SK-N-SH (cell line): Measurements from ENCODE around the gene PPARGC1A. TPM values are rescaled to one million over a fixed set of nuclear protein-coding genes. Genes with fewer than 3 reads are reported as not detected.

ENCODE experiments used
- CTCF ChIA-PET: fragments of 300-600, 350-600 bp; formaldehyde crosslinking; extraction: SDS; loops from one replicate; lab custom pipeline; 2021; lab: Yijun Ruan, JAX
- POLR2A ChIA-PET: fragments of 350-600 bp; sonication (Branson Sonifier 250); formaldehyde crosslinking; extraction: SDS; loops from one replicate; lab custom pipeline; 2020; ENCODE audit warnings: antibody characterized with exemption, inconsistent platforms; lab: Yijun Ruan, JAX
- DNase-seq: peaks from one replicate; pipeline ENCODE4 v3.0.0; 2012
- H2AFZ ChIP-seq: fragments of 200-600 bp; sonication (generic); 2 replicates; pipeline ENCODE4 v1.8.1; 2016; ENCODE audit warnings: antibody characterized with exemption, mild to moderate bottlenecking, low read depth
- H3F3A ChIP-seq: fragments of 200-600 bp; sonication (generic); replicated peaks from 2 replicates; pipeline ENCODE3; 2016; ENCODE audit warnings: antibody characterized with exemption, mild to moderate bottlenecking; ENCODE audit not compliant: insufficient read depth
- H3K27ac ChIP-seq, 2 experiments: fragments of 200-500 bp in 1 of 2; fragments of 200-600 bp in 1 of 2; sonication (Bioruptor generic) in 1 of 2; sonication (generic), shearing (Covaris generic) in 1 of 2; 2 replicates each; pipeline versions ENCODE4 v1.5.1 to v1.6.1; 2014 to 2016; ENCODE audit warnings: low read depth in 2 of 2, inconsistent platforms in 1 of 2, low read length in 1 of 2, mild to moderate bottlenecking in 1 of 2, mixed read lengths in 1 of 2
- H3K27me3 ChIP-seq: fragments of 200-600 bp; sonication (generic), shearing (Covaris generic); 2 replicates; pipeline ENCODE4 v1.6.1; 2016; ENCODE audit warnings: mixed run types; ENCODE audit not compliant: insufficient read depth
- H3K36me3 ChIP-seq, 2 experiments: fragments of 200-500 bp in 1 of 2; fragments of 200-600 bp in 1 of 2; sonication (Bioruptor generic) in 1 of 2; sonication (generic) in 1 of 2; replicated peaks in 1 of 2; 2 replicates each; pipeline versions ENCODE3 to v1.5.1; 2014 to 2016; ENCODE audit warnings: low read length in 1 of 2, mild to moderate bottlenecking in 1 of 2; ENCODE audit not compliant: insufficient read depth in 2 of 2, control insufficient read depth in 1 of 2
- H3K4me1 ChIP-seq, 2 experiments: fragments of 200-500 bp in 1 of 2; fragments of 200-600 bp in 1 of 2; sonication (Bioruptor generic) in 1 of 2; sonication (generic), shearing (Covaris generic) in 1 of 2; 2 replicates each; pipeline versions ENCODE4 v1.5.1 to v1.6.1; 2014 to 2016; ENCODE audit warnings: low read depth in 1 of 2, low read length in 1 of 2, mixed run types in 1 of 2; ENCODE audit not compliant: insufficient read depth in 2 of 2, control insufficient read depth in 1 of 2
- H3K4me2 ChIP-seq: fragments of 200-600 bp; sonication (generic), shearing (Covaris generic); 2 replicates; pipeline ENCODE4 v1.6.1; 2017; ENCODE audit warnings: mixed run types
- H3K4me3 ChIP-seq, 2 experiments: fragments of 200-500 bp in 1 of 2; fragments of 200-600 bp in 1 of 2; sonication (Bioruptor generic) in 1 of 2; sonication (generic), shearing (Covaris generic) in 1 of 2; 2 replicates each; pipeline versions ENCODE4 v1.5.1 to v1.8.1; 2014 to 2016; ENCODE audit warnings: low read depth in 2 of 2, inconsistent platforms in 1 of 2, low read length in 1 of 2, mild to moderate bottlenecking in 1 of 2, mixed read lengths in 1 of 2, moderate library complexity in 1 of 2
- H3K79me2 ChIP-seq: fragments of 200-600 bp; sonication (generic); 2 replicates; pipeline ENCODE4 v1.8.1; 2017; ENCODE audit warnings: mild to moderate bottlenecking; ENCODE audit not compliant: insufficient read depth
- H3K9ac ChIP-seq: fragments of 200-600 bp; sonication (generic); 2 replicates; pipeline ENCODE4 v1.6.1; 2017; ENCODE audit warnings: mixed run types
- H3K9me2 ChIP-seq: fragments of 200-600 bp; sonication (generic); 2 replicates; pipeline ENCODE4 v1.6.1; 2017; ENCODE audit warnings: mixed run types
- H3K9me3 ChIP-seq: fragments of 200-600 bp; sonication (generic); 2 replicates; pipeline ENCODE4 v1.6.1; 2017; ENCODE audit warnings: mixed run types, mild to moderate bottlenecking, moderate library complexity
- H4K20me1 ChIP-seq: fragments of 200-600 bp; sonication (generic); 2 replicates; pipeline ENCODE4 v1.6.1; 2017; ENCODE audit warnings: mild to moderate bottlenecking, mixed run types; ENCODE audit not compliant: insufficient read depth
- CHD2 ChIP-seq: fragments of 150-350 bp; IDR thresholded peaks from 2 replicates; pipeline ENCODE4 v1.6.1; 2018; ENCODE audit warnings: low read length; ENCODE audit not compliant: partially characterized antibody
- ELF1 ChIP-seq: IDR thresholded peaks from 2 replicates; pipeline ENCODE4 v1.4.0; 2012
- EP300 ChIP-seq, 2 experiments: IDR thresholded peaks; 2 replicates each; pipeline versions ENCODE4 v1.4.0 to v1.6.1; 2012; ENCODE audit warnings: borderline replicate concordance in 1 of 2, low read depth in 1 of 2, low read length in 1 of 2
- EZH2phosphoT487 ChIP-seq: fragments of 200-600 bp; sonication (generic); IDR thresholded peaks from 2 replicates; pipeline ENCODE4 v1.6.1; 2017; ENCODE audit warnings: low read depth, mixed run types, mild to moderate bottlenecking, antibody characterized with exemption, moderate library complexity, borderline replicate concordance
- FOXJ3 ChIP-seq: sonication (generic); formaldehyde crosslinking; IDR thresholded peaks from 2 replicates; pipeline ENCODE4 v1.5.1; 2020; ENCODE audit warnings: mild to moderate bottlenecking, missing genetic modification reagents
- FOXM1 ChIP-seq: IDR thresholded peaks from 2 replicates; pipeline ENCODE4 v1.4.0; 2012; ENCODE audit warnings: low read depth, mild to moderate bottlenecking
- GABPA ChIP-seq: IDR thresholded peaks from 2 replicates; pipeline ENCODE4 v1.4.0; 2012; ENCODE audit warnings: low read depth, mild to moderate bottlenecking
- JUND ChIP-seq: IDR thresholded peaks from 2 replicates; pipeline ENCODE4 v1.4.0; 2012
- MEF2A ChIP-seq: IDR thresholded peaks from 2 replicates; pipeline ENCODE4 v1.4.0; 2012; ENCODE audit warnings: low read depth, borderline replicate concordance
- MXI1 ChIP-seq: IDR thresholded peaks from 2 replicates; pipeline ENCODE4 v1.6.1; 2012; ENCODE audit warnings: mild to moderate bottlenecking, low read depth, low read length, improper control_type of control experiment
- NFIC ChIP-seq: IDR thresholded peaks from 2 replicates; pipeline ENCODE4 v1.4.0; 2012; ENCODE audit warnings: borderline replicate concordance
- NRF1 ChIP-seq: IDR thresholded peaks from 2 replicates; pipeline ENCODE4 v1.6.1; 2012; ENCODE audit warnings: low read depth, mild to moderate bottlenecking, low read length
- POLR2AphosphoS5 ChIP-seq: IDR thresholded peaks from 2 replicates; pipeline ENCODE4 v1.6.1; 2012; ENCODE audit warnings: low read depth, low read length
- RCOR1 ChIP-seq: fragments of 150-350 bp; IDR thresholded peaks from 2 replicates; pipeline ENCODE4 v1.6.1; 2017; ENCODE audit warnings: antibody characterized with exemption, low read length
- RXRA ChIP-seq: IDR thresholded peaks from 2 replicates; pipeline ENCODE4 v1.4.0; 2012; ENCODE audit warnings: low read depth, mild to moderate bottlenecking, borderline replicate concordance
- SIN3A ChIP-seq: IDR thresholded peaks from 2 replicates; pipeline ENCODE4 v1.6.1; 2012; ENCODE audit warnings: low read depth, mild to moderate bottlenecking, low read length, moderate library complexity, borderline replicate concordance
- SMC3 ChIP-seq: IDR thresholded peaks from 2 replicates; pipeline ENCODE4 v1.6.1; 2012; ENCODE audit warnings: low read depth, low read length, improper control_type of control experiment
- TEAD4 ChIP-seq: IDR thresholded peaks from 2 replicates; pipeline ENCODE4 v1.4.0; 2012; ENCODE audit warnings: mild to moderate bottlenecking, borderline replicate concordance; ENCODE audit not compliant: insufficient read depth
- YY1 ChIP-seq: IDR thresholded peaks from 2 replicates; pipeline ENCODE4 v1.4.0; 2012; ENCODE audit warnings: low read depth, mild to moderate bottlenecking
- WGBS: methylation state at CpG from one replicate; pipeline ENCODE4 v1.1.6; 2017; ENCODE audit warnings: low lambda C conversion rate; 5-methylcytosine and 5-hydroxymethylcytosine counted together
- polyA plus RNA-seq, 3 experiments: library from polyadenylated mRNA; depleted of rRNA; stranded (reverse); fragments of >200 nt; gene quantifications; 2 replicates each; pipeline ENCODE4 v1.2.3, GENCODE V29; 2012
- TF ChIP-seq, protein P1 (sequence below): IDR thresholded peaks from 2 replicates; pipeline ENCODE4; 2012
- TF ChIP-seq, protein P2 (sequence below): IDR thresholded peaks from 2 replicates; pipeline ENCODE4 v1.4.0; 2012; ENCODE audit warnings: low read depth
- TF ChIP-seq, protein P3 (sequence below): IDR thresholded peaks from 2 replicates; pipeline ENCODE4 v1.4.0; 2012; ENCODE audit warnings: low read depth, borderline replicate concordance

PPARGC1A gene
- polyA plus RNA-seq, 1 of the 3 experiments (the other 2 are of a cell fraction) = 0.07 TPM

DNA sequence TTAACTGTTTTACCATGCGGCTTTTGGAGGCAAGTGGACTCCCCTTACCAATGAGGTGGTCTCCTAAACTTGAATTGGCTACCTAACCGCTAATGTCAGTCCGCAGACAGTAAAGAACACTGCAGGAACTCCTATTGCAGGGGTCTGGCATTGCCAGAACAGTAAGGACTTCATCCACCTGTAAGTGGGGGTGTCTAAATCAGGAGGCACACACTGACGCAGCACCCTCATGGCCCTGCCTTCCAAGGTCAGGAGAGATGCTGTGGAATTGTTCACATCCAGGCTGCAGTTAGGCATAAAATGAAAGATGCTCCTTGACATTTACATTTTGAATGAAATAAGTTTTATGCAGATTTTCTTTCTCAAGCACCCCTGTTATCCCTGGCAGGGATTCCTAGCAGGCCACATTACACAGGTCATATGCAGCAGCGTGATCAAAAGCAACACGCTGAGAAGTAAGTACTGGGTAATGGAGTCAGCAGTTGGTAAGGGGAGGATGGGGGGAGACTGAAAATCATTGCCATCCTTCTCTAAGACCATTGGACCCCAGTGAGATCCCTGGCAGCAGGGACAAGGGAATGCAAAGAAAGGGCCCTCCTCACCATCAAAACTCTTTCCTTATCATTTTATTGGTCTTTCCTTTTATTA is 3.8 kb downstream of the PPARGC1A start (continued):
- no peak for TF ChIP-seq RXRA
- TF ChIP-seq SIN3A = no peak
- TF ChIP-seq RCOR1 = no peak
- TF ChIP-seq POLR2AphosphoS5 = no peak

DNA sequence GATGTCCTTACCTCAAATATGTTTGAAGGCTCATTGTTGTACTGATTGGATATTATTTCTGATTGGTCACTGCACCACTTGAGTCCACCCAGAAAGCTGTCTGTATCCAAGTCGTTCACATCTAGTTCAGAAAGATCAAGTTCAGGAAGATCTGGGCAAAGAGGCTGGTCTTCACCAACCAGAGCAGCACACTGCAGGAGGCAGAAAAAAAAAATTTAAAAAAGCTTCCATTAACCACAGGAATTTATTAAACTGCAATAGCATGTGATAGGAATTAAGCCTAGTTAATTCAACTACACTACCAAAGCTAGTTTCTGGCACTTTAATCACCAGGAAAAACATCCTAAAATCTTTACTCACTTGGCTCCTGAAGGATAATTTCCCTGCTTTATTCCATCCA is 5.1 kb downstream of the PPARGC1A start:
- WGBS = 27% methylated on average over 1 of the region's 1 CpG
- Histone ChIP-seq H3K4me3 (no peak overlapping the region), H3K27ac (no peak overlapping the region), H3K4me2 (no peak overlapping the region), H3K36me3 (no peaks in the 10 kb centered on the region), H3K27me3 (no peaks in the 10 kb centered on the region), H4K20me1 (no peaks in the 10 kb centered on the region), H3K9me3 (no peaks in the 10 kb centered on the region), H3K4me1 (peaks cover 0 to 29% of the 10 kb centered on the region in 2 experiments; a peak in 2 of 4 replicates), H3F3A (no peaks in the 10 kb centered on the region), H3K79me2 (no peaks in the 10 kb centered on the region), H3K9me2 (no peaks in the 10 kb centered on the region), H3K9ac (no peak overlapping the region), H2AFZ (no peak overlapping the region)
- DNase-seq = no peak
- POLR2A ChIA-PET = no interaction called here
- TF ChIP-seq NRF1 (no peak), MEF2A (no peak)
- TF ChIP-seq, protein P1, sequence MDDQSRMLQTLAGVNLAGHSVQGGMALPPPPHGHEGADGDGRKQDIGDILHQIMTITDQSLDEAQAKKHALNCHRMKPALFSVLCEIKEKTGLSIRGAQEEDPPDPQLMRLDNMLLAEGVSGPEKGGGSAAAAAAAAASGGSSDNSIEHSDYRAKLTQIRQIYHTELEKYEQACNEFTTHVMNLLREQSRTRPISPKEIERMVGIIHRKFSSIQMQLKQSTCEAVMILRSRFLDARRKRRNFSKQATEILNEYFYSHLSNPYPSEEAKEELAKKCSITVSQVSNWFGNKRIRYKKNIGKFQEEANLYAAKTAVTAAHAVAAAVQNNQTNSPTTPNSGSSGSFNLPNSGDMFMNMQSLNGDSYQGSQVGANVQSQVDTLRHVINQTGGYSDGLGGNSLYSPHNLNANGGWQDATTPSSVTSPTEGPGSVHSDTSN = no peak
- CTCF ChIA-PET = no interaction called here

DNA sequence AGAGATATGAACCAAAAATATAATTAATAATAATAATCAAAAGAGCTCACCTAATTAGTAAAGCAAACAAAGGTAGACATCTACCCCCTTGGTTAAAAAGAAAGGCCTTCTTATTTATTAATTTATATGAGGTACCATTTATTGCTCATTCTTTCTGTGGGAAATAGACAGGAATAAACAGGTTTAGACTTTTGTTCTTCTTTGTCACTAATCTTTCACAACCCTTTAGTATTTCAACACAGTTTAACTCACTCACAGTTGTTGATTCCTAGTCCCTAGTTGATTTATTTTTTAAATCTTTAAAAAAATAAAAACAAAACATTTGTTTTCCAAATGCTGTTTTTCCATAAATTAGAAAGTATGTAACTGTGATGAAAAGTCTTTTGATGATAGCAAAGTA is 5.6 kb downstream of the PPARGC1A start:
- Histone ChIP-seq H3F3A (no peaks in the 10 kb centered on the region), H3K79me2 (no peaks in the 10 kb centered on the region), H3K9ac (no peak overlapping the region), H3K4me3 (no peak overlapping the region), H3K4me2 (no peak overlapping the region), H3K4me1 (peaks cover 0 to 24% of the 10 kb centered on the region in 2 experiments; a peak in 2 of 4 replicates), H2AFZ (no peak overlapping the region), H3K9me3 (no peaks in the 10 kb centered on the region), H4K20me1 (no peaks in the 10 kb centered on the region), H3K9me2 (no peaks in the 10 kb centered on the region), H3K27ac (no peak overlapping the region), H3K36me3 (no peaks in the 10 kb centered on the region), H3K27me3 (no peaks in the 10 kb centered on the region)
- ChIA-PET POLR2A (no interaction called here), CTCF (no interaction called here)
- no peak for DNase-seq
- TF ChIP-seq GABPA (no peak), NRF1 (no peak), SMC3 (no peak), EP300 (IDR thresholded peaks at IDR 0.05; ENCODE audit: borderline replicate concordance in 1 of 2, low read depth in 1 of 2, low read length in 1 of 2) (no peak), NFIC (no peak), MXI1 (no peak), JUND (no peak), MEF2A (no peak), TEAD4 (no peak), CHD2 (no peak), FOXM1 (no peak), FOXJ3 (CRISPR knock-in tag) (no peak), EZH2phosphoT487 (no peak), ELF1 (no peak), YY1 (no peak)
- TF ChIP-seq, protein P2, sequence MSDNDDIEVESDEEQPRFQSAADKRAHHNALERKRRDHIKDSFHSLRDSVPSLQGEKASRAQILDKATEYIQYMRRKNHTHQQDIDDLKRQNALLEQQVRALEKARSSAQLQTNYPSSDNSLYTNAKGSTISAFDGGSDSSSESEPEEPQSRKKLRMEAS = no peak
- TF ChIP-seq, protein P3, sequence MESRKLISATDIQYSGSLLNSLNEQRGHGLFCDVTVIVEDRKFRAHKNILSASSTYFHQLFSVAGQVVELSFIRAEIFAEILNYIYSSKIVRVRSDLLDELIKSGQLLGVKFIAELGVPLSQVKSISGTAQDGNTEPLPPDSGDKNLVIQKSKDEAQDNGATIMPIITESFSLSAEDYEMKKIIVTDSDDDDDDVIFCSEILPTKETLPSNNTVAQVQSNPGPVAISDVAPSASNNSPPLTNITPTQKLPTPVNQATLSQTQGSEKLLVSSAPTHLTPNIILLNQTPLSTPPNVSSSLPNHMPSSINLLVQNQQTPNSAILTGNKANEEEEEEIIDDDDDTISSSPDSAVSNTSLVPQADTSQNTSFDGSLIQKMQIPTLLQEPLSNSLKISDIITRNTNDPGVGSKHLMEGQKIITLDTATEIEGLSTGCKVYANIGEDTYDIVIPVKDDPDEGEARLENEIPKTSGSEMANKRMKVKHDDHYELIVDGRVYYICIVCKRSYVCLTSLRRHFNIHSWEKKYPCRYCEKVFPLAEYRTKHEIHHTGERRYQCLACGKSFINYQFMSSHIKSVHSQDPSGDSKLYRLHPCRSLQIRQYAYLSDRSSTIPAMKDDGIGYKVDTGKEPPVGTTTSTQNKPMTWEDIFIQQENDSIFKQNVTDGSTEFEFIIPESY = no peak
- TF ChIP-seq, protein P1 = no peak
